Epithelial cell of proximal tubule (primary cell): Measurements from ENCODE around the gene LRRC4C. TPM values are rescaled to one million over a fixed set of nuclear protein-coding genes. Genes with fewer than 3 reads are reported as not detected.

Experiments used
- DNase-seq: peaks from one replicate; pipeline ENCODE4 v3.0.0-alpha.2; 2011; ENCODE audit warnings: low read depth
- H3K4me3 ChIP-seq: 2 replicates; pipeline ENCODE4 v1.5.1; 2011; ENCODE audit warnings: low read depth, mild to moderate bottlenecking, low read length
- total RNA-seq: library from RNA; depleted of rRNA; stranded (reverse); fragments of >200 nt; gene quantifications from 2 replicates; pipeline ENCODE4 v1.2.3, GENCODE V29; 2015
- TF ChIP-seq, protein P1 (sequence below): conservative IDR thresholded peaks from 2 replicates; pipeline ENCODE4 v1.5.1; 2012; ENCODE audit warnings: low read depth, mild to moderate bottlenecking, low read length

Gene LRRC4C
- total RNA-seq, 1 donor from 2014 or later: 0.12 TPM

GRCh38 chr11:40290171-40290631 lies 1169.3 kb downstream of the LRRC4C start:
- TF ChIP-seq, protein P1, sequence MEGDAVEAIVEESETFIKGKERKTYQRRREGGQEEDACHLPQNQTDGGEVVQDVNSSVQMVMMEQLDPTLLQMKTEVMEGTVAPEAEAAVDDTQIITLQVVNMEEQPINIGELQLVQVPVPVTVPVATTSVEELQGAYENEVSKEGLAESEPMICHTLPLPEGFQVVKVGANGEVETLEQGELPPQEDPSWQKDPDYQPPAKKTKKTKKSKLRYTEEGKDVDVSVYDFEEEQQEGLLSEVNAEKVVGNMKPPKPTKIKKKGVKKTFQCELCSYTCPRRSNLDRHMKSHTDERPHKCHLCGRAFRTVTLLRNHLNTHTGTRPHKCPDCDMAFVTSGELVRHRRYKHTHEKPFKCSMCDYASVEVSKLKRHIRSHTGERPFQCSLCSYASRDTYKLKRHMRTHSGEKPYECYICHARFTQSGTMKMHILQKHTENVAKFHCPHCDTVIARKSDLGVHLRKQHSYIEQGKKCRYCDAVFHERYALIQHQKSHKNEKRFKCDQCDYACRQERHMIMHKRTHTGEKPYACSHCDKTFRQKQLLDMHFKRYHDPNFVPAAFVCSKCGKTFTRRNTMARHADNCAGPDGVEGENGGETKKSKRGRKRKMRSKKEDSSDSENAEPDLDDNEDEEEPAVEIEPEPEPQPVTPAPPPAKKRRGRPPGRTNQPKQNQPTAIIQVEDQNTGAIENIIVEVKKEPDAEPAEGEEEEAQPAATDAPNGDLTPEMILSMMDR: no peak
- no peak for DNase-seq
- H3K4me3 ChIP-seq: no peak overlapping the region

DNA sequence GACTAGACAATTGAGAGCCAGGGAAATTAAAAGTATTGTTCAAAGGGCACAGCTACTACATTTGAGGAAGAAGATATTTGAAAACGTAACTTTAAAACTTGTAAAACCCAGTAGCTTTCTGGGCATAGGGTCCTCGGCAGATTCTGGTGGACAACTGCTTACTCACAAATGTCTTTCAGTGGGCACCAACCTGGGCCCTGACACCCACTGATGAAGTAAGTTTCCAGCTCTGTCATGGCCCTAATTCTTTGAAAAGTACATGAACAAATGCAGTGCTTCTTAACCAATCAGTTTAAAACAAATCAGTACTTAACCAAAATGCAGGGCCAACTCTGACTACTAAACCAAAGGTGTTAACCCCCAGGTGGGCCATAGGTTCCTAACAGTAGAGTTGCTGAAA lies 1170.1 kb downstream of the LRRC4C start:
- TF ChIP-seq, protein P1: no peak
- no peak for DNase-seq
- no peak overlapping the region for H3K4me3 ChIP-seq

- H3K4me3 ChIP-seq: no peak overlapping the region
- no peak for DNase-seq
- TF ChIP-seq, protein P1: no peak
Observed at GRCh38 chr11:40287916-40288803, 1171.3 kb downstream of the LRRC4C start.

DNA sequence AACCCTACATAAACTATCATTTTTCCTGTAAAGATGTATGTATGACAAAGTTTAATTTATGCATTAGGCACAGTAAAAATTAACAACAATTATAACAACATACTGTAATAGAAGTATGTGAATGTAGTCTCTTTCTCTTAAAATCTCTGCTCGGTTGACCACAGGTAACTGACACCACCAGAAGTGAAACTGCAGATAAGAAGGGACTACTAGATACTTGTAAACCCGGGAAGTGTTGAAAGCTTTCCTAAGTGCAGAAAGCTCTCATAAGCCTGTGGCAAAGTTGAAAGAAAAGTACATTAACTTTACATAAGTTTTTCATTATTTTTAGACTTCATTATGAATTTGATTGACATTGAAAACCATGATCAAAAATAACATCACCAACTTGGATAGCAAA lies 1173.3 kb downstream of the LRRC4C start:
- H3K4me3 ChIP-seq: no peak overlapping the region
- no peak for DNase-seq
- TF ChIP-seq, protein P1: no peak

DNA sequence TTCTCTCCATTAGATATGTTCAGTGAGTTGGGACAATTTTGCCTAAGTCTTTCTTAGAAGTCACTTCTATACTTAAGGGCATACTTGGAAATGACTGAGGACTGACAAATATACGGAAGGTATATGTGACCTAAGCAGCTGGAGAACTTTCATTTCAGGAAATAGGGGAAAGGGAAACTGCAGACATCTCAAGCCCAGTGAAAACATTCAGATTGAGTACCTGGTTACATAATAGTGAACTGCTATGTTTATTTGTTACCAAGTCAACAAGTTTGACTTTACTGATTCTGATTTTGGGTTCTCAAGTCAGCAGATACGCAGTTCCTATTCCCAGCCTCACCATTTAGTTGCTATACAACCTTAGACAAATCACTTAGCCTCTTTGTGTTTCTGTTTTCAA lies 1173.9 kb downstream of the LRRC4C start:
- no peak overlapping the region for H3K4me3 ChIP-seq
- TF ChIP-seq, protein P1: no peak
- DNase-seq: no peak

DNA sequence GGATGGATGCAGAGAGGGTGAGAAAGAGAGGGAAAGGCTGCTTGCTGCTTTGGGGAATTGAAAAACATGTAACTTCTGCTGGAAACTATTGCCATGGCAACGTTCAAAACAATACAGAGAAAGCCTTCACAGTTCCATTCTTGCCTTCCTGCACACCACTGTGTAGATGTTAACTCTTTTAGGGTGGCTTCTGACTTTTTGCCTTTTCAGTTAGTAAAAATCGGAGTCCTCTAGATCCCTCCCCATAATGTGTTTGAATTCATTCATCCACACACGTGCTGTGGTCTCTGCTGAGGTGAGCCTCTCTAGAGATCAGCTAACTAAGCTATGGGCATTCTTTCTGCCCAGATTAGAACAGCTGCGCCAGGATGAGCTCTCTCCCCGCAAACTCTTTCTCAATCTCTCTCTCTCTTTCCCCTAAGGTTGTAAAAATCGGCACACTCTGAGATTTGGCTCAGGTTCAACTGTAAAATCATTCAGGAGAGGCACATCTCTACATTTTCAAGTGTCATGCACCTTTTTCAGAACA lies 1178.3 kb downstream of the LRRC4C start:
- TF ChIP-seq, protein P1: no peak
- DNase-seq: no peak
- H3K4me3 ChIP-seq: no peak overlapping the region
